K562 (cell line): ENCODE measurements around the gene PNMA3. TPM values are rescaled to one million over a fixed set of nuclear protein-coding genes. Genes with fewer than 3 reads are reported as not detected.

Source experiments
- L3MBTL2 ChIP-seq: fragments of 450-650 bp; IDR thresholded peaks from 2 replicates; pipeline ENCODE4 v1.6.1; 2016; ENCODE audit warnings: mild to moderate bottlenecking, moderate library complexity
- MGA ChIP-seq: fragments of 450-650 bp; IDR thresholded peaks from 2 replicates; pipeline ENCODE4 v1.6.1; 2016; ENCODE audit warnings: mild to moderate bottlenecking, moderate library complexity
- ZBTB40 ChIP-seq, 2 experiments: fragments of 450-650 bp in 1 of 2; sonication (generic) in 1 of 2; formaldehyde crosslinking in 1 of 2; IDR thresholded peaks; 2 replicates each; pipeline versions ENCODE4 v1.7.1 to v1.9.0; 2016 to 2022; ENCODE audit warnings: inconsistent platforms in 1 of 2, mild to moderate bottlenecking in 1 of 2, missing genetic modification reagents in 1 of 2
- ZNF57 ChIP-seq: fragments of 450-650 bp; formaldehyde crosslinking; IDR thresholded peaks from 2 replicates; pipeline ENCODE4 v1.4.0; 2020; ENCODE audit warnings: mild to moderate bottlenecking, moderate library complexity
- ZNF785 ChIP-seq: fragments of 250-450 bp; sonication (Bioruptor Pico); IDR thresholded peaks from 2 replicates; pipeline ENCODE4 v1.4.0; 2020; ENCODE audit warnings: mild to moderate bottlenecking
- polyA plus RNA-seq, 8 experiments: library from polyadenylated mRNA; depleted of rRNA in 4 of 8; stranded (reverse) in 5 of 8; unstranded in 3 of 8; fragments of >200 nt; fragmentation: Nextera tagmentation in 2 of 8; fragmentation: Illumina TruSeq in 1 of 8; extraction: Ambion mirVana in 2 of 8; extraction: Trizol in 1 of 8; gene quantifications; 2 replicates each; pipeline versions ENCODE4 v1.2.1 to v1.2.3, GENCODE V29; 2011 to 2014; ENCODE audit warnings: inconsistent platforms in 1 of 8, missing spikeins in 1 of 8
- total RNA-seq, 7 experiments: library from RNA; depleted of rRNA in 6 of 7; stranded (reverse); fragments of >200 nt in 6 of 7; fragmentation: Illumina TruSeq in 2 of 7; extraction: Trizol in 2 of 7; gene quantifications; 2 replicates each; pipeline versions ENCODE4 v1.2.1 to v1.2.3, GENCODE V29; 2011 to 2021; ENCODE audit warnings: low replicate concordance in 1 of 7

Gene PNMA3
- total and polyA plus RNA-seq, 9 of the 15 experiments (the other 6 are each of a cell fraction or from before 2014, with no cell fraction given) = 0.01 to 1.5 (median 0.95) TPM; not detected in 1

- TF ChIP-seq ZBTB40 (IDR thresholded peaks at IDR 0.05) = no peak
- no peak for TF ChIP-seq ZBTB40 (CRISPR knock-in tag; IDR thresholded peaks at IDR 0.05)
- no peak for TF ChIP-seq ZNF785 (CRISPR knock-in tag)
- peak; percentile 90 for TF ChIP-seq L3MBTL2
- peak; percentile 51 for TF ChIP-seq MGA
- no peak for TF ChIP-seq ZNF57 (CRISPR knock-in tag)
These were observed at the start of gene PNMA3 (continued) for GRCh38 chrX:153055871-153056749.
